Neural progenitor cell (in vitro differentiated cells): ENCODE results near the gene PLEKHO1.

Source experiments
- CTCF ChIP-seq: fragments of 200-600 bp; sonication (generic); IDR thresholded peaks from 2 replicates; pipeline ENCODE4 v1.5.1; 2017; ENCODE audit warnings: antibody characterized with exemption, mild to moderate bottlenecking
- EZH2 ChIP-seq: fragments of 200-600 bp; sonication (generic); IDR thresholded peaks from 2 replicates; pipeline ENCODE4 v1.6.1; 2017; ENCODE audit warnings: antibody characterized with exemption, mild to moderate bottlenecking, moderate library complexity
- EZH2phosphoT487 ChIP-seq: fragments of 200-600 bp; sonication (generic); IDR thresholded peaks from 2 replicates; pipeline ENCODE4 v1.6.1; 2017; ENCODE audit warnings: antibody characterized with exemption

GRCh38 chr1:150150133-150151021 lies 661 bp downstream of the PLEKHO1 start:
- TF ChIP-seq CTCF: no peak
- no peak for TF ChIP-seq EZH2
- no peak for TF ChIP-seq EZH2phosphoT487
